GM19043 (cell line): Measurements from ENCODE around the gene CCL23.

Experiments used
- ATAC-seq: cut with Tn5 transposase; IDR thresholded peaks from one replicate; pipeline ENCODE4 v1.9.1; 2021; ENCODE audit warnings: low read depth; ENCODE audit not compliant: unreplicated experiment

CCL23 gene

DNA sequence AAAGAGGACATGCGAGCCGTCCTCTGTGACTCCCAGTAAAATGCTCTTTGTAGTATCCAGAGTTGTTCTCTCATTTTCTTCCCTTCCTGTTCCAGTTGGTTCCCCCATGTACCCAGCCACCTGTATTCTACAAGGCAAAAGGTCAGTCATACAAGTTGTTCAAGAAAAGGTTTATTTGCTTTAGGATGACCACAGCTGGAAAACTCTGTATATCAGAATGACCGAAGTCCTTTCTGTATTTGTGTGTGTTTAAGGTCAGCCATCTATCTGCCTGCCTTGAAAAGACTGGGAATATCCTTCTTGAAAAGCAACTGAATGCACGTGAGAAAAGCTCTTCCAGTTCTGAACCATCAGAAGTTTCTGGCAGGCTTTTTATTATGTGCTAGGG, 44.8 kb downstream of the CCL23 start:
- ATAC-seq = no peak

DNA sequence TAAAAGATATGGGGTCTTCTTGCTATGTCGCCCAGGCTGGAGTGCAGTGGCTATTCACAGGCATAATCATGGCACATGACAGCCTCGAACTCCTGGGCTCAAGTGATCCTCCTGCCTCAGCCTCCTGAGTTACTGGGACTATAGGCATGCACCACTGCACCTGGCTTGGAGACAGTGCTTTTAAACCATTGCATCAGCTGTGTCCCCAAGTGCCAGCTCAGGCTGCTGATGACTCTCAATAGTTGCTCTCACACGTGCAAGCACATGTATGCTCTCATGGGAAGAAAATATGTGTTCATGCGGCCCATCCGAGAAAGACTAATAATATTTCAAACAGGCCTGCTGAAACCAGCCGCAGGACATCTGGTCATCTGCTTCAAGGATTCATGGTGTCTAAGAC, 45.2 kb downstream of the CCL23 start:
- no peak for ATAC-seq

DNA sequence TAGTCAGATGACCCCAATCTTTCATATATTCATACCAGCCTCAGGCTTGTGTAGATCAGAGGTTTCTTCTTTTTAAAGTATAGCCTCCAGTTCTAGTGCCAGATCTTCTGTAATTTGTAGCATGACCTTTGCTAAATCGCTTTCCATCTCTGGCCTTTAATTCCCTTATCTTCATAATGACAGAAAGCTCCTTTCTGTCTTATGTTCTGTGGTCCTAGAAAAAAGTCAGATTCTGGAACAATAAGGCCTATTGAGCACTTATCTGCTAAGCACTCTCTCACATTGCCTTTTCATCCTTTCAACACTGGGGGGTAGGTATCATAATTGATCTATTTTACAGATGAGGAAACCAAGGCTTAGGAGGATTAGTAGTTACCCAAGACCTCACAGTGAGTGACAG, 45.7 kb downstream of the CCL23 start:
- no peak for ATAC-seq

DNA sequence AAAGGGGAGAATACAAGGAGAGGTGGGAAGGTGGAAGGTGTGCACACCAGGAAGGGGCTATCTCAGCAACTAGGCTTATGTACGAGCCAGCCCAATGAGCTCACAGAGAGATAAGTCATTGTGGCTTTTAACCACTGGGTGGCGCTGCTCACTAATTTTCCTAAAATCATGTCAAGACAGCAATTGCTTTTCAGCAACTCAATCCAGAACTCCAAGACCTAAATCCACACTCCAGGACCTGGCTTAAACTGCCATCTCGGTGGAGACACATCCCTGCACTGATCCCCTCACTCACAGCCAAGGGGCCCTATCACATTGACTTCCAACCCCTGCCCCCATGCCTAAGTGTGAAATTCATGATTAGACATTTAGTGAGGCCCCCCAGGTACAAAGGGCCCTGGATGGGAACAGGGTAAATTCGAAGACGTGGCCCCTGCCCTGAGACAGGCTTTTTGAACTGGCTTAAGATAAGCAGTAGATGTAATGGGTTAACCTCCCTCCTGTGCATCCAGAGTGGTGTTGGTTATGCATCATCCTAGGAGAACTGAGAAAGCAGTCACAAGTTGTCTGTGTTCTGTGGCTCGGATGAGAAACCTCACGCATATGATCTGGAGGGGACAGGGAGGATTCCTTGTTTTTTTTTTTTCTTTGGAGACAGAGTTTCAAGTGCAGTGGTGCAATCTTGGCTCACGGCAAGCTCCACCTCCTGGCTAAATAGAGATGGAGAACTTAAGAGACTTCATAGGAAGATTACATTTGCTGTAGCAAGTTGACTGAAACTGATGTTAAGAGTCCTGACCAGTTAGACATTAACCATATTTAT, 48.0 kb downstream of the CCL23 start:
- no peak for ATAC-seq

DNA sequence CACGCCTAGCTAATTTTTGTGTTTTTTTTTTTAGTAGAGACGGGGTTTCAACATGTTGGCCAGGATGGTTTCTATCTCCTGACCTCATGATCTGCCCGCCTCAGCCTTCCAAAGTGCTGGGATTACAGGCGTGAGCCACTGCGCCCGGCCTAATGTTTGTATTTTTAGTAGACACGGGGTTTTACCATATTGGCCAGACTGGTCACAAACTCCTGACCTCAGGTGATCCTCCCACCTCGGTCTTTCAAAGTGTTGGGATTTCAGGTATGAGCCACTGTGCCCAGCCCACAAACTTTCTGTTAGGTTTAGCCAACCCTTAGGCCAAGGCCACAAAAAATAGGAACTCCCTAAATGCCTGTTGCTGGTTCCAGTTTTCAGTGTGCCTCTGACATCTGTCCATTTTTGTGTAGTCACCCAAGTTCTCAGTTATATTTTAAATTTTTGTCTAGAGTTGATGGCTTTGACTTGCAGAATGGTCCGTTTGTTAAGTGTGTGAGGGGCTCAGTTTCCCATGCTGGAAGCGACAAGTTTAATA, 49.2 kb downstream of the CCL23 start:
- no peak for ATAC-seq

DNA sequence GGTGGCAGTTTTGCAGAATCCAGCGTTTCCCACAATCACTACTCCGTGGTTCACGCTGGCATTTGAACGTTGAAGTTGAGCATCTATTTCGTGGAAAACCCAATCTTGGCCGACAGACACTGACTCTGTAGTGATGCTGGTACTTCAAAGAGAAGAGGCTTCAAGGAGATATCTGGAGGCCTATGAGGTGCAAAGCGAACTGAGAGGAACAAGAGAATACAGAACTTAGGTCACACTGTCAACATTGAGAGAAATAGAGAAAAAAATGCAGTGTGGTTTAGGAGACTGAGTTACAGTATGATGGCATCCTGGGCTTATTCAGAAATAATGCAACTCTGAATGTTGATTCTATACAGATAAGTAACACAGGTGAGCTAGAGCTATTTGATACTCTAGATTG, 52.5 kb downstream of the CCL23 start:
- no peak for ATAC-seq

DNA sequence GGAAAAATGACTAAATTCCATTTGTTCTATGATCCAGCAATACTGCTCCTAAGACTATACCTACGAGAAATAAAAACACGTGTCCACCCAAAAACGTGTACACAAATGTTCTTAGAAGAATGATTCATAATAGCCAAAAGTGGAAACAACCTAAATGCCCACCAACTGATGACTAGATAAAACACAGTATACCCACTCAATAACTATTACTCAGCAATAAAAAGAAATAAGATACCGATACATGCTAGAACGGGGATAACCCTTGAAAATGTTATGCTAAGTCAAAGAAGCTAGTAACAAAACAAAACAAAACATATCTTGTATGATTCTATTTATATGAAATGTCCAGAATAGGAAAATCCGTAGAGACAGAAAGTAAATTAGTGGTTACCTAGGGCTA, 54.1 kb downstream of the CCL23 start:
- ATAC-seq = no peak
